AG04449 (cell line): Measurements from ENCODE around the gene LBX2.
A peak's percentile ranks its signal among the peaks of the same experiment; 100 is the strongest.

Experiments used
- CTCF ChIA-PET: fragments of 350-600 bp; formaldehyde crosslinking; extraction: SDS; loops from one replicate; lab custom pipeline; 2021; ENCODE audit warnings: antibody characterized with exemption; lab: Yijun Ruan, JAX
- POLR2A ChIA-PET: fragments of 400-600, 350-600 bp; formaldehyde crosslinking; extraction: SDS; loops from one replicate; lab custom pipeline; 2020; ENCODE audit warnings: antibody characterized with exemption, inconsistent platforms; lab: Yijun Ruan, JAX
- DNase-seq: peaks from one replicate; pipeline ENCODE4 v3.0.0-alpha.2; 2010; ENCODE audit warnings: low read depth, low spot score
- H3K4me3 ChIP-seq: 2 replicates; pipeline ENCODE4 v1.5.1; 2011; ENCODE audit warnings: low read depth, mild to moderate bottlenecking, control low read depth, low read length
- CTCF ChIP-seq: IDR thresholded peaks from one replicate; pipeline ENCODE4 v1.5.1; 2011; ENCODE audit warnings: mild to moderate bottlenecking, moderate library complexity, low read length, control low read depth, inconsistent platforms; ENCODE audit not compliant: insufficient read depth; ENCODE audit errors: missing control alignments

LBX2 gene

DNA sequence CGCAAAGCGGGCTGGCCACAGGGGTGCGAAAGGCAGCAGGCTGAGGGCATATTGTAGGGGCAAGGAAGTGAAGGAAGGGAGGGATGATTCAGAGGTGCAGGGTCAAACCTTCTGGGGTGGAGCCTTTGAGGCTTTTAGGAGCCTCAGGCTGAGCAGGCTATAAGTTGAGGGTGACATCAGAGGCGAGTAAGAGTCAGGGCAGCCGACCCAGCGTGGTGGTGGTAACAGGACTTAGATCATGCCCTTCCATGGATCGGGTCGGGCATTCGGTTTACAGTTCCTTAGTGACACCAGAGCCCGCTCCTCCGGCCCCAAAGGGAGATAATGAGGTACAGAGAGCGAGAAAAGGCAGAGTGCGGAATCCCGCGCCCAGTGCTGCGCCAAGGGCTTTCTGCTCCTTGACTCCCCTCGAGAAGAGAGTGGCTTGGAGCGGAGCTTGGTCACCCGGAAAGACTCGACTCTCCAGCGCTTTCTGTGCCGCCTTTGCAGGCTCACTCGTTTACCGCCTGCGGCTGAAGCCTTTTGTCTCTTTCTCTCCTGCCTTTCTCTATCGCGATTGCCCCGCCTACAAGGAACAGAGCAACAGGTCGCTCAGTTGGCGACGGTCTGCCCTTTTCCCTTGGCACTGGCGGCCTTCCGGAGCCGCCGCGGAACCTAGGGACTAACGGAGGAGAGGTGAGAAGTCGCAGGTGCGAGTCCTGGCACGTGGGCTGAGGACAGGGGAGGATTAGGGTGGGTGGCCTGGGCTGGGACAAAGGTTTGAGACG, 720 bp downstream of the LBX2 start:
- DNase-seq = no peak
- CTCF ChIA-PET = interaction anchor here (1.4 to 13.6 kb wide), 4 partner anchors 9 to 88 kb away, joined by 3 to 202 read pairs (median 16); partner anchors contain the start of genes CCDC142, PCGF1 and TTC31
- peak overlapping the region; percentile 43 for H3K4me3 ChIP-seq
- TF ChIP-seq CTCF = no peak
- POLR2A ChIA-PET = interaction anchor here (0.6 to 1.0 kb wide), 2 partner anchors 16 to 80 kb away, joined by 3 to 5 read pairs; partner anchors contain the start of genes CCDC142 and TTC31

DNA sequence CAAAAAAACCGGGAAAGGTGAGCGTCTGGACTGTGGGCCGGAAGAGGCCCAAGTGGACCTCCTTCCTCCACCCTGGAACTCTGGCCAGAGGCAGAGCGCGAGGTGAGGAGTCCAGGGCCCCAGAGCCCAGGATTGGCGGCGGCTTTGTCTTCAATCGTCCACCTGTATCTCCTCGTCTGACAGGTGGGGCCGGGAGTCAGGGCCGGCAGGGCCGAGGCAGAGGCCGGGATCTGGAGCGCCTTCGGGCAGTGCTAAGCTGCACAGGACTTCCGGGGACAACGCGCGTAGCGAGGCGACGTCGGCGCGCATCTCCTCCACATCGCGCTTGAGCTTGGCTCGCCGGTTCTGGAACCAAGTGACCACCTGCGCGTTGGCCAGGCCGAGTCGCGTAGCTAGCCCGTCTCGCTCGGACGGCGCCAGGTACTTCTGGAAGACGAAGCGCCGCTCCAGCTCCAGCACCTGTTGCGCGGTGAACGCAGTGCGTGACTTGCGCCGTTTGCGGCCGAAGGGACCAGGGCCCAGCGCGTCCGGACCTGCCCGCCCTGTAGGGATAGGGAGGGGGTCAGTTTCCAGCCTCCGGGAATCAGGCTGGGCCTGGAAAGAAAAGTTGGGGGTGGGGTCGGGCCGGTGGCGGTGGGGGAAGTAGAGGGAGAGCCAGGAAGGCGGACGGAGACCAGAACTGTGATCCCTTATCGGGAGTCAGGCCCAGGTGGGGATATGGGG, 1.5 kb downstream of the LBX2 start:
- POLR2A ChIA-PET = no interaction called here
- DNase-seq = no peak
- CTCF ChIA-PET = interaction anchor here (1.4 to 13.6 kb wide), 4 partner anchors 8 to 89 kb away, joined by 3 to 202 read pairs (median 16); partner anchors contain the start of genes CCDC142, PCGF1 and TTC31
- no peak for TF ChIP-seq CTCF
- peak overlapping the region; percentile 42 for H3K4me3 ChIP-seq

DNA sequence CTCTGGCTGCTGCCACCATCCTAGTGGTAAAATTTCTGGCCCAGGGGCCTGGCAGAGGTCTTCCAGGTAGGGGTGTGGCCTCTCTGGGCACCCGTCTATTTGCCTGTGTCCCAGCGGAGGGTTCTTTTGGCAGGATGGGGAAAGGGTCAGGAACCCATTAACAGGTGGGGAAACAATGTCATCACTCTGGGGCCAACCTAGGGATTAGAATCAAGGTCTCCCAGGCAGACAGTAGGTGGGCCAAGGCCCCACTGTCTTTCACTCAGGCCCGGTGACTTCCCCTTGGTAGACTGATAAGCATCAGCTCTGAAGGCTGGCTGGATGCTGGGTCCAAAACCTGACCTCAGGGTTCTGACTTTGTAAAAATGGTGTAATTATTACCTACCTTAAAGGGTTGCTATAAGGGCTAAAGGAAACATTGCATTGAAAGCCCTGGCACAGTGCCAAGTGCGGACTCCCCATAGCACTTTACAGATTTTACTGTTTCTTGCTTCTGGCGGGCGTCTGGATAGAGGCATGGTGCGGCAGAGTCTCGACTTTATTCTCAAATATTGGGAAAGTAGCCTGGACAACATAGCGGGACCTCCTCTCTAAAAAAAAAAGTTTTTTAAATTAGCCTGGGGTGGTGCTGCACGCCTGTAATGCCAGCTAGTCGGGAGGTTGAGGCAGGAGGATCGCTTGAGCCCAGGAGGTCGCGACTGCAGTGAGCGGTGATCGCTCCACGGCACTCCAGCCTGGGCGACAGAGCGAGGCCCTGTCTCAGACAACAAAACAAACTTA, 2.2 kb downstream of the LBX2 start:
- POLR2A ChIA-PET = interaction anchor here (1.2 kb wide), 1 partner anchor 25 kb away, joined by 4 read pairs; the partner anchor contains the start of gene MRPL53
- no peak overlapping the region for H3K4me3 ChIP-seq
- DNase-seq = no peak
- CTCF ChIA-PET = interaction anchor here (1.5 to 13.6 kb wide), 3 partner anchors 11 to 90 kb away, joined by 3 to 202 read pairs (median 29); partner anchors contain the start of genes CCDC142, PCGF1 and TTC31
- no peak for TF ChIP-seq CTCF

DNA sequence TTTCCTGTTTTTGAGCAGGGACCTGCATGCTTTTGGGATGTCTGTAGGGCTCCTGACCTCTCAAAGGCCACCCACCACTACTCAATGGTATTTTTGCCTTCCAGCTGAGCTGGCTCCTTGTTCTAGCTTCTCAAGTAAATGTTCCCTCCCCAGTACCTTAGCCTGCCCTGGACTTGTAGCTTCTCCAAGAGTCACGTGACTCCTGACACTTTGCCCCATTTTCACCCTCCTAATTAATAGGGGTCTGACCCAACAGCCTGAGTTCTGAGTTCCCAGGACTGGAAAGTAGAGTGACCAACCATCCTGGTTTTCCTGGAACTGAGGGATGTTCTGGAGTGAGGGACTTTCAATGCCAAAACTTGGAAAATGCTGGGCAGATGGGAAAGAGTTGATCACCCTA, 4.0 kb downstream of the LBX2 start:
- TF ChIP-seq CTCF = no peak
- no peak for DNase-seq
- CTCF ChIA-PET = interaction anchor here (2.1 kb wide), 1 partner anchor 12 kb away, joined by 6 read pairs; the partner anchor contains the start of genes CCDC142 and TTC31
- POLR2A ChIA-PET = no interaction called here
- no peak overlapping the region for H3K4me3 ChIP-seq

- CTCF ChIA-PET = interaction anchor here (0.7 to 15.3 kb wide), 4 partner anchors 8 to 90 kb away, joined by 3 to 401 read pairs (median 12); partner anchors contain the start of genes CCDC142 and TTC31
- DNase-seq = no peak
- POLR2A ChIA-PET = interaction anchor here (0.9 to 1.1 kb wide), 2 partner anchors 13 to 21 kb away, joined by 3 read pairs; partner anchors contain the start of genes MRPL53 and PCGF1
- H3K4me3 ChIP-seq = no peak overlapping the region
- TF ChIP-seq CTCF = no peak
These were observed 5.9 kb downstream of the LBX2 start for GRCh38 chr2:74493546-74493945.
